CD4-positive, alpha-beta T cell treated with Interferon gamma for 1 hour (primary cell): Measurements from ENCODE around the gene MAST4.
"Not testable (repeated sequence)": the region's sequence is repeated elsewhere in the genome, so short reads cannot be mapped to it uniquely, and the experiment has no call there.

Experiments
- DNase-seq: peaks from one replicate; pipeline ENCODE4 v3.0.0-alpha.2; 2020

MAST4 gene

GRCh38 chr5:67102708-67103107 is 506.5 kb downstream of the MAST4 start:
- no peak for DNase-seq

GRCh38 chr5:67104859-67105258 is 508.7 kb downstream of the MAST4 start:
- DNase-seq: no peak

- DNase-seq: no peak
Measured at GRCh38 chr5:67105270-67105669, 509.1 kb downstream of the MAST4 start.

- no peak for DNase-seq
Measured at GRCh38 chr5:67106626-67107342, 510.6 kb downstream of the MAST4 start.

- DNase-seq: no peak
Measured at GRCh38 chr5:67111779-67112178, 515.6 kb downstream of the MAST4 start.

GRCh38 chr5:67115246-67115645 is 519.1 kb downstream of the MAST4 start:
- no peak for DNase-seq

- DNase-seq: no peak
Measured at GRCh38 chr5:67115817-67116216, 519.6 kb downstream of the MAST4 start.

GRCh38 chr5:67118050-67118620 is 521.9 kb downstream of the MAST4 start:
- no peak for DNase-seq

- no peak for DNase-seq
Measured at GRCh38 chr5:67119010-67119409, 522.8 kb downstream of the MAST4 start.

- no peak for DNase-seq
Measured at GRCh38 chr5:67120032-67120431, 523.8 kb downstream of the MAST4 start.

- no peak for DNase-seq
Measured at GRCh38 chr5:67123819-67124218, 527.6 kb downstream of the MAST4 start.

GRCh38 chr5:67124556-67124955 is 528.4 kb downstream of the MAST4 start:
- DNase-seq: no peak

GRCh38 chr5:67127347-67127895 is 531.2 kb downstream of the MAST4 start:
- not testable (repeated sequence) for DNase-seq

- no peak for DNase-seq
Measured at GRCh38 chr5:67129768-67130167, 533.6 kb downstream of the MAST4 start.

- no peak for DNase-seq
Measured at GRCh38 chr5:67133217-67133616, 537.0 kb downstream of the MAST4 start.

GRCh38 chr5:67133776-67134175 is 537.6 kb downstream of the MAST4 start:
- no peak for DNase-seq

- DNase-seq: no peak
Measured at GRCh38 chr5:67135381-67135984, 539.3 kb downstream of the MAST4 start.

GRCh38 chr5:67139030-67139429 is 542.8 kb downstream of the MAST4 start:
- DNase-seq: no peak

- no peak for DNase-seq
Measured at GRCh38 chr5:67140413-67140812, 544.2 kb downstream of the MAST4 start.

- no peak for DNase-seq
Measured at GRCh38 chr5:67141644-67142043, 545.5 kb downstream of the MAST4 start.

- no peak for DNase-seq
Measured at GRCh38 chr5:67142816-67143215, 546.6 kb downstream of the MAST4 start.

GRCh38 chr5:67143549-67143948 is 547.4 kb downstream of the MAST4 start:
- no peak for DNase-seq

GRCh38 chr5:67144183-67144639 is 548.0 kb downstream of the MAST4 start:
- DNase-seq: no peak

- DNase-seq: no peak
Measured at GRCh38 chr5:67146574-67146973, 550.4 kb downstream of the MAST4 start.
